Measurements from ENCODE around the gene BEGAIN. TPM values are rescaled to one million over a fixed set of nuclear protein-coding genes. Genes with fewer than 3 reads are reported as not detected.

The BEGAIN gene
- total RNA-seq, 1 donor from 2014 or later, result 1.9 TPM

GRCh38 chr14:100532154-100532861 lies 54.9 kb downstream of the BEGAIN start:
- no peak overlapping the region for H3K27ac ChIP-seq (replicated peaks)
- TF ChIP-seq CTCF (IDR thresholded peaks at IDR 0.05; ENCODE audit: borderline replicate concordance), result no peak
- no peaks in the 10 kb centered on the region for H3K9me3 ChIP-seq (replicated peaks)
- H3K4me1 ChIP-seq, result peaks cover 8% of the 10 kb centered on the region
- intact Hi-C loops (cut with micrococcal nuclease), result no loop called here
- peak; percentile 4 for DNase-seq
- no peaks in the 10 kb centered on the region for H3K27me3 ChIP-seq (ENCODE audit: low read depth)
- peaks cover 25% of the 10 kb centered on the region for H3K36me3 ChIP-seq
- H3K4me3 ChIP-seq, result no peak overlapping the region

- Histone ChIP-seq H3K9me3 (replicated peaks) (no peaks in the 10 kb centered on the region), H3K27me3 (ENCODE audit: low read depth) (no peaks in the 10 kb centered on the region), H3K27ac (replicated peaks) (no peak overlapping the region), H3K36me3 (peaks cover 34% of the 10 kb centered on the region), H3K4me1 (peaks cover 8% of the 10 kb centered on the region), H3K4me3 (no peak overlapping the region)
- intact Hi-C loops (cut with micrococcal nuclease), result no loop called here
- TF ChIP-seq CTCF (IDR thresholded peaks at IDR 0.05; ENCODE audit: borderline replicate concordance), result no peak
- peak; percentile 12 for DNase-seq
These were observed 55.8 kb downstream of the BEGAIN start for GRCh38 chr14:100531152-100532121.

- peak; percentile 4 for DNase-seq
- Histone ChIP-seq H3K27me3 (ENCODE audit: low read depth) (no peaks in the 10 kb centered on the region), H3K36me3 (peaks cover 40% of the 10 kb centered on the region), H3K4me3 (no peak overlapping the region), H3K27ac (replicated peaks) (no peak overlapping the region), H3K9me3 (replicated peaks) (no peaks in the 10 kb centered on the region), H3K4me1 (peaks cover 8% of the 10 kb centered on the region)
- TF ChIP-seq CTCF (IDR thresholded peaks at IDR 0.05; ENCODE audit: borderline replicate concordance), result no peak
- intact Hi-C loops (cut with micrococcal nuclease), result no loop called here
These were observed 56.7 kb downstream of the BEGAIN start for GRCh38 chr14:100530270-100531072.

GRCh38 chr14:100529561-100530031 lies 57.6 kb downstream of the BEGAIN start:
- Histone ChIP-seq H3K4me3 (no peak overlapping the region), H3K36me3 (peaks cover 40% of the 10 kb centered on the region), H3K9me3 (replicated peaks) (no peaks in the 10 kb centered on the region), H3K4me1 (peaks cover 8% of the 10 kb centered on the region), H3K27ac (replicated peaks) (no peak overlapping the region), H3K27me3 (ENCODE audit: low read depth) (no peaks in the 10 kb centered on the region)
- intact Hi-C loops (cut with micrococcal nuclease), result loop anchor here (10.0 kb wide), 1 partner anchor 115 kb away; no protein-coding TSS in a partner anchor
- no peak for TF ChIP-seq CTCF (IDR thresholded peaks at IDR 0.05; ENCODE audit: borderline replicate concordance)
- peak; percentile 5 for DNase-seq

All from left ventricle myocardium inferior (tissue), 1 donor.